ENCODE results near the gene ZCCHC2. TPM values are rescaled to one million over a fixed set of nuclear protein-coding genes. Genes with fewer than 3 reads are reported as not detected.

ZCCHC2 gene
- total RNA-seq, 2 donors from 2014 or later = 12.9 to 16.8 TPM

- Histone ChIP-seq H3K27ac (no peak overlapping the region), H3K27me3 (no peaks in the 10 kb centered on the region), H3K4me1 (peaks cover 0 to 12% of the 10 kb centered on the region in 2 donors), H3K9me3 (no peaks in the 10 kb centered on the region), H3K36me3 (no peaks in the 10 kb centered on the region), H3K4me3 (peak overlapping the region in 1 of 2 donors; percentile 23)
- TF ChIP-seq, protein P1, sequence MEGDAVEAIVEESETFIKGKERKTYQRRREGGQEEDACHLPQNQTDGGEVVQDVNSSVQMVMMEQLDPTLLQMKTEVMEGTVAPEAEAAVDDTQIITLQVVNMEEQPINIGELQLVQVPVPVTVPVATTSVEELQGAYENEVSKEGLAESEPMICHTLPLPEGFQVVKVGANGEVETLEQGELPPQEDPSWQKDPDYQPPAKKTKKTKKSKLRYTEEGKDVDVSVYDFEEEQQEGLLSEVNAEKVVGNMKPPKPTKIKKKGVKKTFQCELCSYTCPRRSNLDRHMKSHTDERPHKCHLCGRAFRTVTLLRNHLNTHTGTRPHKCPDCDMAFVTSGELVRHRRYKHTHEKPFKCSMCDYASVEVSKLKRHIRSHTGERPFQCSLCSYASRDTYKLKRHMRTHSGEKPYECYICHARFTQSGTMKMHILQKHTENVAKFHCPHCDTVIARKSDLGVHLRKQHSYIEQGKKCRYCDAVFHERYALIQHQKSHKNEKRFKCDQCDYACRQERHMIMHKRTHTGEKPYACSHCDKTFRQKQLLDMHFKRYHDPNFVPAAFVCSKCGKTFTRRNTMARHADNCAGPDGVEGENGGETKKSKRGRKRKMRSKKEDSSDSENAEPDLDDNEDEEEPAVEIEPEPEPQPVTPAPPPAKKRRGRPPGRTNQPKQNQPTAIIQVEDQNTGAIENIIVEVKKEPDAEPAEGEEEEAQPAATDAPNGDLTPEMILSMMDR (IDR thresholded peaks at IDR 0.05) = no peak
- no peak for DNase-seq (ENCODE audit: low spot score)
Measured at GRCh38 chr18:62612289-62612645, 89.4 kb downstream of the ZCCHC2 start.

GRCh38 chr18:62612776-62613175 lies 90.0 kb downstream of the ZCCHC2 start:
- H3K27ac ChIP-seq = no peak overlapping the region
- no peaks in the 10 kb centered on the region for H3K36me3 ChIP-seq
- no peaks in the 10 kb centered on the region for H3K9me3 ChIP-seq
- H3K4me3 ChIP-seq = no peak overlapping the region
- no peaks in the 10 kb centered on the region for H3K27me3 ChIP-seq
- TF ChIP-seq, protein P1 (IDR thresholded peaks at IDR 0.05) = no peak
- H3K4me1 ChIP-seq = peaks cover 0 to 12% of the 10 kb centered on the region in 2 donors
- DNase-seq (ENCODE audit: low spot score) = no peak

GRCh38 chr18:62614494-62614893 lies 91.7 kb downstream of the ZCCHC2 start:
- Histone ChIP-seq H3K36me3 (no peaks in the 10 kb centered on the region), H3K27ac (no peak overlapping the region), H3K4me1 (peaks cover 0 to 12% of the 10 kb centered on the region in 2 donors), H3K4me3 (no peak overlapping the region), H3K9me3 (no peaks in the 10 kb centered on the region), H3K27me3 (no peaks in the 10 kb centered on the region)
- TF ChIP-seq, protein P1 (IDR thresholded peaks at IDR 0.05) = no peak
- no peak for DNase-seq (ENCODE audit: low spot score)

GRCh38 chr18:62616331-62616805 lies 93.5 kb downstream of the ZCCHC2 start:
- H3K4me1 ChIP-seq = peaks cover 0 to 12% of the 10 kb centered on the region in 2 donors
- TF ChIP-seq, protein P1 (IDR thresholded peaks at IDR 0.05) = no peak
- H3K9me3 ChIP-seq = no peaks in the 10 kb centered on the region
- H3K27me3 ChIP-seq = no peaks in the 10 kb centered on the region
- no peak for DNase-seq (ENCODE audit: low spot score)
- no peaks in the 10 kb centered on the region for H3K36me3 ChIP-seq
- H3K4me3 ChIP-seq = no peak overlapping the region
- no peak overlapping the region for H3K27ac ChIP-seq

DNA sequence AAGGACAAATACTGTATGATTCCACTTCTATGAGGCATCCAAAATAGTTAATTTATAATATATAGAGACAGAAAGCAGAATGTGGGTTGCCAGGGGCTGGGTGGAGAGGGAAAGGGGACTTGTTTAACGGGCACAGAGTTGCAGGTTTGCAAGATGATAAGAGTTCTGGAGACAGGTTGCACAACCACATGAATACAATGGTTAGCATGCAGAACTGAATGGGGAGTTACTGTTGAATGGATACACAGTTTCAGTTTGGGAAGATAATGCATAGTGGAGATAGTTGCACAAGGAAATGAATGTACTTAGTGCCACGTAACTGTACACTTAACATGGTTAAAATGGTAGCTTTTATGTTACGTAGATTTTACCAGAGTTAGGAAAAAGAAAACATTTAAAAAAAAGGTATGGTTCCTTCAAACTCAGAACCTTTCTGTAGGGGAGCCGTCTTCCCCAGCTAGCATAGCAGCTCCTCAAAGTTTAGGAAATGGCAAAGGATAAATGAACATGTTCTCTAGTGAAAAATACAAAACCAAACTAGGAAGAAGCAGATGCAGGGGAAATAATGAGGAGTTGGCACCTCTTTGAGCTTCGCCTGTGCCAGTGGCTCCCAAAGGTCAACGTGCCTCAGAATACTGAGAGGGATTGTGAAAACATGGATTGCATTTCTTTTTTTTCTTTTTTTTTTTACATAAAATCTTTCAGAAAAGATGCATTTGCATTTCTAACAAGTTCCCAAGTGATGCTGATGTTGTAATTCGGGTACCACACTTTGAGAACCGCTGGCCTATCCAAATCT lies 95.2 kb downstream of the ZCCHC2 start:
- TF ChIP-seq, protein P1 (IDR thresholded peaks at IDR 0.05) = no peak
- DNase-seq (ENCODE audit: low spot score) = no peak
- H3K4me3 ChIP-seq = no peak overlapping the region

More for the DNA sequence above, 95.2 kb downstream of the ZCCHC2 start:
- no peak overlapping the region for H3K27ac ChIP-seq
- H3K4me1 ChIP-seq = no peaks in the 10 kb centered on the region
- no peaks in the 10 kb centered on the region for H3K36me3 ChIP-seq
- H3K27me3 ChIP-seq = no peaks in the 10 kb centered on the region
- H3K9me3 ChIP-seq = no peaks in the 10 kb centered on the region

Data from right atrium auricular region (tissue), 2 donors.